K562 (cell line): ENCODE measurements around the gene PPP1R3G. TPM values are rescaled to one million over a fixed set of nuclear protein-coding genes. Genes with fewer than 3 reads are reported as not detected.

Experiments used
- ATAC-seq: fragments of 200-7000 bp; cut with Tn5 transposase; 3 replicates; pipeline ENCODE4 v1.9.1; 2020; ENCODE audit warnings: moderate library complexity
- BruUV-seq: library from RNA; stranded (reverse); fragments of 400-500 nt; replicated peaks from 2 replicates; lab custom pipeline; 2021; lab: Mats Ljungman, UMichigan
- CTCF ChIA-PET: fragments of 300-600 bp; formaldehyde crosslinking; extraction: SDS; loops from one replicate; lab custom pipeline; 2021; ENCODE audit warnings: low intra/inter-chr PET ratio; lab: Yijun Ruan, JAX
- POLR2A ChIA-PET: fragments of 300-600, 350-650 bp; sonication (Branson Sonifier 250); formaldehyde crosslinking; extraction: SDS; loops from one replicate; lab custom pipeline; 2021; ENCODE audit warnings: antibody characterized with exemption, inconsistent platforms; lab: Yijun Ruan, JAX
- DNase-seq, 4 experiments: peaks; one replicate each; pipeline versions ENCODE4 v3.0.0 to v3.0.0-alpha.2; 2011 to 2018; ENCODE audit warnings: low spot score in 3 of 4, mixed read lengths in 3 of 4; ENCODE audit errors: extremely low read depth in 1 of 4
- FAIRE-seq: peaks from 2 replicates; lab custom pipeline; 2011; peaks lifted over from hg19 to GRCh38; lab: Jason Lieb, UNC
- H2AFZ ChIP-seq: 2 replicates; pipeline ENCODE4 v1.6.0; 2011; ENCODE audit warnings: low read depth, low read length, control low read depth, inconsistent platforms
- H3K27ac ChIP-seq: fragments of 200-600 bp; 3 replicates; pipeline ENCODE4 v1.8.0; 2011; ENCODE audit warnings: low read depth, mild to moderate bottlenecking, control low read depth, inconsistent platforms, low read length, moderate library complexity, mixed read lengths; ENCODE audit errors: extremely low read depth
- H3K27me3 ChIP-seq, 2 experiments: fragments of 300-600 bp in 1 of 2; 2 replicates in 1 of 2; 3 replicates in 1 of 2; pipeline versions ENCODE4 v1.6.0 to v1.8.0; 2011; ENCODE audit warnings: inconsistent platforms in 2 of 2, low read length in 2 of 2, mild to moderate bottlenecking in 1 of 2, mixed read lengths in 1 of 2, moderate library complexity in 1 of 2; ENCODE audit not compliant: control insufficient read depth in 2 of 2, insufficient read depth in 2 of 2
- H3K36me3 ChIP-seq: fragments of 300-600 bp; 3 replicates; pipeline ENCODE4 v1.8.0; 2011; ENCODE audit warnings: mild to moderate bottlenecking, low read length, inconsistent platforms; ENCODE audit not compliant: control insufficient read depth, insufficient read depth
- H3K4me1 ChIP-seq, 2 experiments: fragments of 200-600 bp in 1 of 2; replicated peaks in 1 of 2; 2 replicates in 1 of 2; 3 replicates in 1 of 2; pipeline versions ENCODE4 v1.5.1 to v1.8.0; 2011; ENCODE audit warnings: inconsistent platforms in 2 of 2, low read length in 2 of 2, mild to moderate bottlenecking in 1 of 2, mixed read lengths in 1 of 2, moderate library complexity in 1 of 2; ENCODE audit not compliant: control insufficient read depth in 2 of 2, insufficient read depth in 2 of 2
- H3K4me2 ChIP-seq: 2 replicates; pipeline ENCODE4 v1.6.1; 2011; ENCODE audit warnings: low read length, control low read depth, inconsistent platforms, mixed read lengths; ENCODE audit not compliant: insufficient read depth
- H3K4me3 ChIP-seq: fragments of 200-600 bp; sonication (generic), shearing (Covaris generic); 2 replicates; pipeline ENCODE4 v1.5.1; 2016; ENCODE audit warnings: control low read depth, inconsistent platforms
- H3K79me2 ChIP-seq: fragments of 200-600 bp; 3 replicates; pipeline ENCODE4 v1.8.0; 2011; ENCODE audit warnings: low read length, inconsistent platforms; ENCODE audit not compliant: control insufficient read depth, insufficient read depth
- H3K9ac ChIP-seq, 2 experiments: 2 replicates each; pipeline versions ENCODE4 v1.6.0 to v1.6.1; 2011; ENCODE audit warnings: low read depth in 2 of 2, low read length in 2 of 2, control low read depth in 1 of 2, inconsistent platforms in 1 of 2, mild to moderate bottlenecking in 1 of 2, mixed read lengths in 1 of 2; ENCODE audit not compliant: insufficient read depth in 1 of 2
- H3K9me1 ChIP-seq: one replicate; pipeline ENCODE4 v1.6.0; 2011; ENCODE audit warnings: inconsistent platforms, mild to moderate bottlenecking, low read length, moderate library complexity; ENCODE audit not compliant: control insufficient read depth, insufficient read depth
- H3K9me3 ChIP-seq: replicated peaks from 2 replicates; pipeline ENCODE4 v1.5.1; 2011; ENCODE audit warnings: low read depth, low read length, inconsistent platforms; ENCODE audit not compliant: control insufficient read depth, insufficient read depth
- H4K20me1 ChIP-seq: replicated peaks from 2 replicates; pipeline ENCODE4 v1.6.1; 2011; ENCODE audit warnings: low read length, inconsistent platforms, mixed read lengths; ENCODE audit not compliant: control insufficient read depth, insufficient read depth
- BDP1 ChIP-seq: IDR thresholded peaks from 3 replicates; pipeline ENCODE4 v1.6.1; 2011; ENCODE audit not compliant: insufficient read length, insufficient read depth
- EGR1 ChIP-seq: fragments of 450-650 bp; conservative IDR thresholded peaks from 2 replicates; pipeline ENCODE4 v1.6.1; 2017; ENCODE audit warnings: mild to moderate bottlenecking
- ERF ChIP-seq: fragments of 450-650 bp; formaldehyde crosslinking; IDR thresholded peaks from 2 replicates; pipeline ENCODE4 v1.4.0; 2020; ENCODE audit warnings: mild to moderate bottlenecking, mixed read lengths
- HLTF ChIP-seq: fragments of 450-650 bp; IDR thresholded peaks from 2 replicates; pipeline ENCODE4 v1.6.1; 2016
- MAZ ChIP-seq, 2 experiments: fragments of 450-650 bp in 1 of 2; sonication (generic) in 1 of 2; formaldehyde crosslinking; IDR thresholded peaks in 1 of 2; conservative IDR thresholded peaks in 1 of 2; 2 replicates each; pipeline versions ENCODE4 v1.4.0 to v1.5.0; 2020; ENCODE audit warnings: mild to moderate bottlenecking in 1 of 2, missing genetic modification reagents in 1 of 2
- MCM3 ChIP-seq: fragments of 450-650 bp; IDR thresholded peaks from 2 replicates; pipeline ENCODE4 v1.6.1; 2016
- MCM7 ChIP-seq, 2 experiments: fragments of 450-650 bp; IDR thresholded peaks; 2 replicates each; pipeline ENCODE4 v1.6.1; 2016 to 2018
- MTA2 ChIP-seq: fragments of 450-650 bp; IDR thresholded peaks from 2 replicates; pipeline ENCODE4 v1.6.1; 2016; ENCODE audit warnings: low read depth
- RBM39 ChIP-seq: fragments of 200-400 bp; formaldehyde crosslinking; optimal IDR thresholded peaks from 2 replicates; pipeline ENCODE3; 2018; ENCODE audit warnings: low read depth, low read length
- SREBF2 ChIP-seq: sonication (generic); formaldehyde crosslinking; IDR thresholded peaks from 2 replicates; pipeline ENCODE4 v1.4.0; 2020; ENCODE audit warnings: mild to moderate bottlenecking, missing genetic modification reagents
- SRSF3 ChIP-seq: fragments of 200-400 bp; formaldehyde crosslinking; IDR thresholded peaks from 2 replicates; pipeline ENCODE4 v1.6.1; 2016; ENCODE audit warnings: mild to moderate bottlenecking, low read length, moderate library complexity; ENCODE audit not compliant: insufficient read depth
- U2AF2 ChIP-seq: fragments of 200-400 bp; formaldehyde crosslinking; optimal IDR thresholded peaks from 2 replicates; pipeline ENCODE3; 2017; ENCODE audit warnings: low read depth, mild to moderate bottlenecking, low read length
- ZKSCAN1 ChIP-seq: fragments of 150-350 bp; IDR thresholded peaks from 2 replicates; pipeline ENCODE4 v1.6.1; 2016; ENCODE audit warnings: low read depth, low read length
- ZNF644 ChIP-seq: fragments of 200-800 bp; sonication (Bioruptor generic); IDR thresholded peaks from 2 replicates; pipeline ENCODE4 v1.6.1; 2016; ENCODE audit warnings: low read depth, missing genetic modification characterization, missing compliant biosample characterization
- WGBS: fragments of 100-300 bp; shearing (Covaris generic); methylation state at CpG from one replicate; pipeline ENCODE4 v1.1.6; 2016; ENCODE audit warnings: low coverage, mixed read lengths; ENCODE audit not compliant: insufficient coverage; ENCODE audit errors: missing lambda C conversion rate; 5-methylcytosine and 5-hydroxymethylcytosine counted together
- in situ Hi-C: fragments of 300-500 bp; cut with MboI; formaldehyde crosslinking; loops from 4 replicates; pipeline ENCODE4 v1.15.0; 2018; ENCODE audit warnings: inconsistent platforms, mixed read lengths
- intact Hi-C: fragments of 100-400 bp; cut with micrococcal nuclease; formaldehyde crosslinking; loops from 2 replicates; pipeline ENCODE4 v1.14.2; 2022
- polyA plus RNA-seq, 8 experiments: library from polyadenylated mRNA; depleted of rRNA in 4 of 8; stranded (reverse) in 5 of 8; unstranded in 3 of 8; fragments of >200 nt; fragmentation: Nextera tagmentation in 2 of 8; fragmentation: Illumina TruSeq in 1 of 8; extraction: Ambion mirVana in 2 of 8; extraction: Trizol in 1 of 8; gene quantifications; 2 replicates each; pipeline versions ENCODE4 v1.2.1 to v1.2.3, GENCODE V29; 2011 to 2014; ENCODE audit warnings: inconsistent platforms in 1 of 8, missing spikeins in 1 of 8
- total RNA-seq, 7 experiments: library from RNA; depleted of rRNA in 6 of 7; stranded (reverse); fragments of >200 nt in 6 of 7; fragmentation: Illumina TruSeq in 2 of 7; extraction: Trizol in 2 of 7; gene quantifications; 2 replicates each; pipeline versions ENCODE4 v1.2.1 to v1.2.3, GENCODE V29; 2011 to 2021; ENCODE audit warnings: low replicate concordance in 1 of 7
- TF ChIP-seq, protein P1 (sequence below): fragments of 450-650 bp; IDR thresholded peaks from 2 replicates; pipeline ENCODE4 v1.6.1; 2016; ENCODE audit warnings: antibody characterized with exemption
- TF ChIP-seq, protein P2 (sequence below): fragments of 250-450 bp; sonication (Bioruptor Pico); IDR thresholded peaks from 2 replicates; pipeline ENCODE4 v1.4.0; 2020

Gene PPP1R3G
- total and polyA plus RNA-seq, 9 of the 15 experiments (the other 6 are each of a cell fraction or from before 2014, with no cell fraction given) = 0.01 to 0.13 (median 0.01) TPM; not detected in 4

DNA sequence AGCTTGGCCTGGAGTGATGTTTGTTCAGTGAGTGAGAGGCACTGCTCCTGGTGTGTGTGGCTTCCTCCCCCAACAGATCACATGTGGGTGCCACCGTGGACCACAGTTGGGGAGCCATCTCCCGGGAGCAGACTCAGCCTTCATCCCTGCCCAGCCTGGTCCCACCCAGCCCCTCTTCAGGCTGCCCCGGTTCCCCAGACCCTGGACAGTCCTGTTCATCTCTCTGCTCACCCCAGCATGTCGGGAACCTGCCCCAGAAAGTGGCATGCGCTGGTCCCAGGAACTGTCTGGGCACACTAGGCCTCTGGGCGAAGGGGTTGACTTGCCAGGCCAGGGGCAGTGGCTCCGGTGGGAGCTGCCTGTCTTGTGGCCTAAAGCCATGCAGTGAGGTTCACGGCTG is 21.5 kb upstream of the PPP1R3G start:
- BruUV-seq = no TSS peak
- ATAC-seq = no peak

More for the DNA sequence above, 21.5 kb upstream of the PPP1R3G start:
- Histone ChIP-seq H3K9me1 (no peaks in the 10 kb centered on the region), H3K27ac (no peak overlapping the region)
- 3% methylated on average over 8 of the region's 8 CpGs for WGBS
- POLR2A ChIA-PET = interaction anchor here (1.5 kb wide), 1 partner anchor 18 kb away, joined by 4 read pairs; no protein-coding TSS in a partner anchor
- TF ChIP-seq EGR1 (no peak), SRSF3 (no peak), MAZ (CRISPR knock-in tag; conservative IDR thresholded peaks at IDR 0.05 in 1 of 2, IDR thresholded peaks at IDR 0.05 in 1 of 2) (no peak), U2AF2 (no peak), ERF (no peak), SREBF2 (CRISPR knock-in tag) (no peak), HLTF (no peak), MCM3 (no peak), BDP1 (no peak), MTA2 (no peak), RBM39 (no peak), ZNF644 (tag) (no peak), ZKSCAN1 (no peak), MCM7 (IDR thresholded peaks at IDR 0.05) (no peak)
- TF ChIP-seq, protein P1, sequence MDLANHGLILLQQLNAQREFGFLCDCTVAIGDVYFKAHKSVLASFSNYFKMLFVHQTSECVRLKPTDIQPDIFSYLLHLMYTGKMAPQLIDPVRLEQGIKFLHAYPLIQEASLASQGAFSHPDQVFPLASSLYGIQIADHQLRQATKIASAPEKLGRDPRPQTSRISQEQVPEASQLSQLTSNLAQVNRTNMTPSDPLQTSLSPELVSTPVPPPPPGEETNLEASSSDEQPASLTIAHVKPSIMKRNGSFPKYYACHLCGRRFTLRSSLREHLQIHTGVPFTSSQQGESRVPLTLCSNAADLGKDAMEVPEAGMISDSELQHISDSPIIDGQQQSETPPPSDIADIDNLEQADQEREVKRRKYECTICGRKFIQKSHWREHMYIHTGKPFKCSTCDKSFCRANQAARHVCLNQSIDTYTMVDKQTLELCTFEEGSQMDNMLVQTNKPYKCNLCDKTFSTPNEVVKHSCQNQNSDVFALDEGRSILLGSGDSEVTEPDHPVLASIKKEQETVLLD = no peak
- TF ChIP-seq, protein P2, sequence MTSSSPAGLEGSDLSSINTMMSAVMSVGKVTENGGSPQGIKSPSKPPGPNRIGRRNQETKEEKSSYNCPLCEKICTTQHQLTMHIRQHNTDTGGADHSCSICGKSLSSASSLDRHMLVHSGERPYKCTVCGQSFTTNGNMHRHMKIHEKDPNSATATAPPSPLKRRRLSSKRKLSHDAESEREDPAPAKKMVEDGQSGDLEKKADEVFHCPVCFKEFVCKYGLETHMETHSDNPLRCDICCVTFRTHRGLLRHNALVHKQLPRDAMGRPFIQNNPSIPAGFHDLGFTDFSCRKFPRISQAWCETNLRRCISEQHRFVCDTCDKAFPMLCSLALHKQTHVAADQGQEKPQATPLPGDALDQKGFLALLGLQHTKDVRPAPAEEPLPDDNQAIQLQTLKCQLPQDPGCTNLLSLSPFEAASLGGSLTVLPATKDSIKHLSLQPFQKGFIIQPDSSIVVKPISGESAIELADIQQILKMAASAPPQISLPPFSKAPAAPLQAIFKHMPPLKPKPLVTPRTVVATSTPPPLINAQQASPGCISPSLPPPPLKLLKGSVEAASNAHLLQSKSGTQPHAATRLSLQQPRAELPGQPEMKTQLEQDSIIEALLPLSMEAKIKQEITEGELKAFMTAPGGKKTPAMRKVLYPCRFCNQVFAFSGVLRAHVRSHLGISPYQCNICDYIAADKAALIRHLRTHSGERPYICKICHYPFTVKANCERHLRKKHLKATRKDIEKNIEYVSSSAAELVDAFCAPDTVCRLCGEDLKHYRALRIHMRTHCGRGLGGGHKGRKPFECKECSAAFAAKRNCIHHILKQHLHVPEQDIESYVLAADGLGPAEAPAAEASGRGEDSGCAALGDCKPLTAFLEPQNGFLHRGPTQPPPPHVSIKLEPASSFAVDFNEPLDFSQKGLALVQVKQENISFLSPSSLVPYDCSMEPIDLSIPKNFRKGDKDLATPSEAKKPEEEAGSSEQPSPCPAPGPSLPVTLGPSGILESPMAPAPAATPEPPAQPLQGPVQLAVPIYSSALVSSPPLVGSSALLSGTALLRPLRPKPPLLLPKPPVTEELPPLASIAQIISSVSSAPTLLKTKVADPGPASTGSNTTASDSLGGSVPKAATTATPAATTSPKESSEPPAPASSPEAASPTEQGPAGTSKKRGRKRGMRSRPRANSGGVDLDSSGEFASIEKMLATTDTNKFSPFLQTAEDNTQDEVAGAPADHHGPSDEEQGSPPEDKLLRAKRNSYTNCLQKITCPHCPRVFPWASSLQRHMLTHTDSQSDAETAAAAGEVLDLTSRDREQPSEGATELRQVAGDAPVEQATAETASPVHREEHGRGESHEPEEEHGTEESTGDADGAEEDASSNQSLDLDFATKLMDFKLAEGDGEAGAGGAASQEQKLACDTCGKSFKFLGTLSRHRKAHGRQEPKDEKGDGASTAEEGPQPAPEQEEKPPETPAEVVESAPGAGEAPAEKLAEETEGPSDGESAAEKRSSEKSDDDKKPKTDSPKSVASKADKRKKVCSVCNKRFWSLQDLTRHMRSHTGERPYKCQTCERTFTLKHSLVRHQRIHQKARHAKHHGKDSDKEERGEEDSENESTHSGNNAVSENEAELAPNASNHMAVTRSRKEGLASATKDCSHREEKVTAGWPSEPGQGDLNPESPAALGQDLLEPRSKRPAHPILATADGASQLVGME (CRISPR knock-in tag) = no peak
- TF ChIP-seq, all 486 proteins: peak for 0
- no peaks in the 10 kb centered on the region for H3K36me3 ChIP-seq
- H3K4me3 ChIP-seq = no peak overlapping the region
- H3K9ac ChIP-seq = no peak overlapping the region
- DNase-seq = no peak
- no peak overlapping the region for H2AFZ ChIP-seq
- H3K4me1 ChIP-seq = no peaks in the 10 kb centered on the region
- H3K79me2 ChIP-seq = no peaks in the 10 kb centered on the region
- no peak overlapping the region for H3K4me2 ChIP-seq
- no peaks in the 10 kb centered on the region for H3K9me3 ChIP-seq
- CTCF ChIA-PET = interaction anchor here (1.0 kb wide), 1 partner anchor 316 kb away, joined by 3 read pairs; no protein-coding TSS in a partner anchor
- H3K27me3 ChIP-seq = peaks cover 13 to 30% of the 10 kb centered on the region in 2 experiments
- FAIRE-seq = no peak
- in situ Hi-C loops = no loop called here
- intact Hi-C loops = no loop called here
- H4K20me1 ChIP-seq = no peaks in the 10 kb centered on the region; the same call in 1 of the 2 replicates
